ENCODE results near the gene ESYT1.
A peak's percentile ranks its signal among the peaks of the same experiment; 100 is the strongest.
"Not testable (repeated sequence)": the region's sequence is repeated elsewhere in the genome, so short reads cannot be mapped to it uniquely, and the experiment has no call there.

ESYT1 gene

DNA sequence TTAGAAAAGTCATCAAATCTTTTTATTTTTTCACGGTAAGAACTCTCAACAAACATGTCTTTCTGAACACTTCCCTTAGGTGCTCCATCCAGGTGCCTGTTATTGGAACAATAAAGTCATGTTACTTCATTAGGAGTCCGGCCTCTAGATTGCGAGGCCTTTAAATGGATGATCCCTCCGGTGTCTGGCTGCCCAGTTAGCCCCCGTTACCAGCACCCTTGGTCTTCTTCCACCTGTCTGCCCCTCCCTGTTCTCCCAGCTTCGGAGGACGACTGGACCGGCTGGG, 24.3 kb upstream of the ESYT1 start:
- DNase-seq, result no peak

DNA sequence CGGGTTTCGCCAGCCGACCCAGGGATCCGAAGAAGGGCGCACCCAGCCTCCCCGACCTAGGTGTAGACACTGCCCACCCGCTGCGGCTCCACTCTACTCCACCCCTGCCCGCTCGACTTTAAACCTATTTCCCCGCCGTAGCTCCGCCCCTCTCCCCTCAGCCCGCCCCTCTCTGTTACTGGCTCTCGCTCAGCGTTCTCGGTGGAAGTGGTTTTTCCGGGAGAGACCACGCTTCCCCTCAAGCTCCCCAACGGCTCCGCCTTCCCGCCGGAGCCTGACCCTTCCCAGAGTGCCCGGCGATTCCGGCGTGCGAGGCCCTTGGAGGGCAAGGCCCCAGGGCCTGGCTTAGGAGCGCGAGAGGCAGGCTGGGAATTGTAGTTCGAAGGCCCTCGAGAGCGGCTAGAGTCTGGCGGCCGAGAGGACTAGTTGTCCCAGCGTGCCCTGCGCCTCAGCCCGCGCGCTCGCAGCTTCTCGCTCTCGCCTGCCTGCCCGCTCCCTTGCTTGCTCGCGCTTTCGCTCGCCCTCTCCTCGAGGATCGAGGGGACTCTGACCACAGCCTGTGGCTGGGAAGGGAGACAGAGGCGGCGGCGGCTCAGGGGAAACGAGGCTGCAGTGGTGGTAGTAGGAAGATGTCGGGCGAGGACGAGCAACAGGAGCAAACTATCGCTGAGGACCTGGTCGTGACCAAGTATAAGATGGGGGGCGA, 23.8 kb upstream of the ESYT1 start, which contains the start of gene PA2G4:
Gene PA2G4, plus strand, starts transcription at position 451 of the 706 bp plus-strand sequence. Its CDS starts 179 bp downstream, at position 630.
- peak; percentile 98 for DNase-seq

DNA sequence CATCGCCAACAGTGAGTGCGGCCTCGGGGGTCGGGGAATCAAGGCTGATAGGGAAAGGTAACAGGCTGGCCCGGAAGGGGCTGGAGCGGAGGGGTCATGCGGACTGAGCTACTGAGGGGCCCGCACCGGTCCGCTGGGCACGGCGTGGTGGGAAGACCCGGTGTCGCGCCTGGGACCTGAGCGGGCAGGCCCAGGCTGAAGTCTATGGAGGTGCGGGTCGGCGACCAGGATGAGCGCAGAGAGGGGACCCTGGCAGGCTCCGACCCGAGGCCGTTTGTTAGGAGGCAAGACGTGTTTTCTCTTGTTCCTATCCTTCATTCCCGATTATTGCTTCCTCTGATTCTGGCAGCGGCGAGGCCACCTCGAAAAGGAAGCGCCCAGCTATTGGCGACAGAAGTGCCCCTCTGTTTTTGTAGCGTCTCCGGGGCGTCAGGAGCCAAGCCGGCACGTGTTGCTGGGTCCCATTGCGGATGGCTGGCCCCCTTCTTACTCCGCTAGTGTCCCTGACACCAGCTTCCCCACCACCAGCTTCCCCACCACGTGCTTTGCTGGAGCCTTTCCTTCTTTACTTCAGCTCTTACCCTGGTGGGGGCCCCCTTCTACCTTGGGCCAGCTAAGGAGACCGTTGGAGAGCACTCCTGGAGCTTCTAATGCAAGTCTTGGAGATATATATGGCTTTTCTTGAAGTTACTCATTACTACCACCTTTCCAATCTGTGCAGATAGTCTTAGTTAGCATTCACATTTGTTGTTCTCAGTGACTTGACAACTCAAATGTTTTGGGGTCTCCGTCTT, 23.1 kb upstream of the ESYT1 start:
- DNase-seq, result no peak

DNA sequence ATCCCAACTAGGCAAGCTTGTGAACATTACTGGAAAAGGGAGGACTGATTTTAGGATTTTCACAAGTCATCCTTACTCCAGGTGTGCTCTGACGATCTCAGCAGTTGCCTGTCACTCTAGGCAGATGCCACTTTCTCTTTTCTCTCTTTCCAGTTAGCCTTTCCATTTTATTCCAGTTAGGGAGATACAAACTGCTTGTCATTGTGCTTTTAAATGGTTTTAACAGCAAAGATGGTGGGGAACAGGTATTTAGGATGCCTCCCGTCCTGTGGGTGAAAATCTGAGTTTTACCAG, 22.5 kb upstream of the ESYT1 start:
- DNase-seq, result no peak

DNA sequence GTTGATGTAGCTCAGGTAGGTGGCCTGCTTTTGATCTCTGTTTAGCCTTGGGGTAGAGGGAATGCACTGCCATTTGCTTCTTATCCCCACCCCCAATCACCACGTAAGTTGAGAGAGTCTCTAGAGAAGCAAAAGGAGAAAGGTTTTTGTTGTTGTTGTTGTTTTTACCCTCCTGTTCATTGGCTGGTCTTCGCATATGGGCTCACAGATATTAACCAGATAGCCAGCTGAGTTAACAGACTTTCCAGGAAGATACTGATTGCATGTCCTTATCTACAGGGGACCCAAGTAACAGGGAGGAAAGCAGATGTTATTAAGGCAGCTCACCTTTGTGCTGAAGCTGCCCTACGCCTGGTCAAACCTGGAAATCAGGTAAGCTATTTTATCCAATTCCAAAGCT, 20.8 kb upstream of the ESYT1 start:
- no peak for DNase-seq

DNA sequence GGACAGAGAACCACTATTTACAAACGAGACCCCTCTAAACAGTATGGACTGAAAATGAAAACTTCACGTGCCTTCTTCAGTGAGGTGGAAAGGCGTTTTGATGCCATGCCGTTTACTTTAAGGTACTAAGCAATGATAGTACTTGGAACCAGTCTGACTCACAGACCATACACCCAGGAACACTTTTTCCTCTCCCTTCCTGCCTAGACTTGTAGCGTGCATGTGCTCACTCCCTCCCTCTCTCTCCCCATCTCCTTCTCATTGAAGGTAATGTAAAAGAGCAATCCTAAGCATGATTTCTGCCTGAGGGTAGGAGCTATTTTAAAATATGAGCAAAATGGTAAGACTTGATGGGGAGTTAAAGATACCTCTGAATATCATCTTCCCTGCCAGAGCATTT, 17.5 kb upstream of the ESYT1 start:
- no peak for DNase-seq

DNA sequence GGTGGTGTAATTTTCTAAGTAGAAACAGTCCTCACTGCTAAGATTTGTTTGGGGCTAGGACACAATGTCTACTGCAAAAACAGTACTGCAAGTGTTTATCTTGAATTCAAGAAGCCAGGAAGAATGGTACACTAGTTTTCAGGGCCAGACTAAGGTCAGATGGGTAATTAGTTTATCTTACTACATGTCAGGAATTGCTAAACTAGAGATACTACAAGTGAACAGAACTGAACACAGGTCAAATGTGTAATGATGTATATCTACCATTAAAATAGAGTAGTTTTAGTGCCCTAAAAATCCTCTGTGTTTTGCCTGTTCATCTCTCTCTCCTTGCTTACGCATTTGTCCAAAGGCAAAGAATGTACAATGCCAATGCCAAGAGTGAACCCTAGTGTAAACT, 14.0 kb upstream of the ESYT1 start:
- DNase-seq, result no peak

DNA sequence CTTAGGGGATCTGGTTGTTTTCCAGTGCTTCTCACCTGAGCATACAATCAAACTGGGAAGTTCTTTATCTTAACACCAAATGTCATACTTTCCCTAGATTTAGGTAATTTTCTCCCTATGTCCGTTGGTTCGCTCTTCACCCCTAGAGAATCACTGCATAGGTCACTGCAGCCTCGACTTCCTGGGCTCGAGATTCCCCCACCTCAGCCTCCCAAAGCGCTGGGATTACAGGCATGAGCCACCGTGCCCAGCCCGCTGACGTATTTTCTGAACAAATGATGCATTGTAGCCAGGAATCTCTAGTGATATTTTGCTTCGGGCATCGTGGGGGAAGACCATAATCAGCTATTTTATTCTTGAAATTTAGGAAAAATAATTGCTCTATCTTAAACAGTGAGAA, 12.7 kb upstream of the ESYT1 start:
- no peak for DNase-seq

DNA sequence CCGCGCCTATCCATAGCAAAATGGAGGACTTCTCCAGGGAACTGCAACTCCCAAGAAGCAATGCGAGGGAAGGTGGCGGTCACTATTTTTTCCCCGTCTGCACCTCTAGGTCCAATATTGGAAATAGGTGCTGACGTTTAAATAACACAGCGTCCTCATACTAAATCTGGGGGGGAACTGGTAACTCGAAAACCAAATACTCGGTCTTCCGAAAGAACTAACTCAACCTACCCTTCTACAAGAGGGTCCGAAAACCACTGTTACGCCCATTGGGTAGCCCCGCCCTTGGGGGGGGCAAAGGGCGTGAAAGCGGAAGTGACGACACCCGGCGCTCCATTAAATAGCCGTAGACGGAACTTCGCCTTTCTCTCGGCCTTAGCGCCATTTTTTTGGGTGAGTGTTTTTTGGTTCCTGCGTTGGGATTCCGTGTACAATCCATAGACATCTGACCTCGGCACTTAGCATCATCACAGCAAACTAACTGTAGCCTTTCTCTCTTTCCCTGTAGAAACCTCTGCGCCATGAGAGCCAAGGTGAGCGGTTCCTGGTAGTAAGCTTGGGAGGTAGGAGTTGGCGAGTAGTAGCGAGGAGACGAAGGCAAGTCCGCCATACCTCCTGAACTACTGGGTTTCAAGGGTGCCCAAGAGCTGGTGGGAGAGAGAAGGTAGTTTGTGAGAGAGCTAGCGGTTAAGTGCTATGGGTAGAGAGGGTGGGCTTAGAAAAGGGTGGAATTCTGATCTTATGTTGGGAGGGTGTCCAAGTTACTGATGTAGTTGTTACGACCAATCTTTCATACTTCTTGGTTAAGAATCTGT, 11.6 kb upstream of the ESYT1 start, which contains the start of gene RPL41:
Gene RPL41, plus strand, starts transcription at position 367 of the 815 bp plus-strand sequence.
- DNase-seq, result peak; percentile 95

DNA sequence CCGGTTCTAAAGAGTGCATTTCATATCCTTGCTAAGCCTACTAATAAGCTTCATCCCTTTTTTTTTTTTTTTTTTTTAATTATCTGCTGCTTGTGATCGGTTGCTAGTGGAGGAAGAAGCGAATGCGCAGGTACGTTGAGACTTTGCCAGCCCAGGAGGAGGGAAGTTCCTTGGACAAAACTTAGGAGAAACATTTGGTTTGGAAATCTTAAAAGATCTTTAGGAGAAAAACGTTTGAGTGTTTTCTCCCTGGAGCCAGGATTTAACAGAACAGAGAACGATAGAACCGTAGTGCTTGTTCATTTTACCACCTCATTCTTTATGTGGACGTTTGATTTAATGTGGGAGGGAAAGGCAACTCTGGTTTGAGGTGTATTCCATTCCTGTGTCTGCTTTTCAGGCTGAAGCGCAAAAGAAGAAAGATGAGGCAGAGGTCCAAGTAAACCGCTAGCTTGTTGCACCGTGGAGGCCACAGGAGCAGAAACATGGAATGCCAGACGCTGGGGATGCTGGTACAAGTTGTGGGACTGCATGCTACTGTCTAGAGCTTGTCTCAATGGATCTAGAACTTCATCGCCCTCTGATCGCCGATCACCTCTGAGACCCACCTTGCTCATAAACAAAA, 10.9 kb upstream of the ESYT1 start:
- not testable (repeated sequence) for DNase-seq

DNA sequence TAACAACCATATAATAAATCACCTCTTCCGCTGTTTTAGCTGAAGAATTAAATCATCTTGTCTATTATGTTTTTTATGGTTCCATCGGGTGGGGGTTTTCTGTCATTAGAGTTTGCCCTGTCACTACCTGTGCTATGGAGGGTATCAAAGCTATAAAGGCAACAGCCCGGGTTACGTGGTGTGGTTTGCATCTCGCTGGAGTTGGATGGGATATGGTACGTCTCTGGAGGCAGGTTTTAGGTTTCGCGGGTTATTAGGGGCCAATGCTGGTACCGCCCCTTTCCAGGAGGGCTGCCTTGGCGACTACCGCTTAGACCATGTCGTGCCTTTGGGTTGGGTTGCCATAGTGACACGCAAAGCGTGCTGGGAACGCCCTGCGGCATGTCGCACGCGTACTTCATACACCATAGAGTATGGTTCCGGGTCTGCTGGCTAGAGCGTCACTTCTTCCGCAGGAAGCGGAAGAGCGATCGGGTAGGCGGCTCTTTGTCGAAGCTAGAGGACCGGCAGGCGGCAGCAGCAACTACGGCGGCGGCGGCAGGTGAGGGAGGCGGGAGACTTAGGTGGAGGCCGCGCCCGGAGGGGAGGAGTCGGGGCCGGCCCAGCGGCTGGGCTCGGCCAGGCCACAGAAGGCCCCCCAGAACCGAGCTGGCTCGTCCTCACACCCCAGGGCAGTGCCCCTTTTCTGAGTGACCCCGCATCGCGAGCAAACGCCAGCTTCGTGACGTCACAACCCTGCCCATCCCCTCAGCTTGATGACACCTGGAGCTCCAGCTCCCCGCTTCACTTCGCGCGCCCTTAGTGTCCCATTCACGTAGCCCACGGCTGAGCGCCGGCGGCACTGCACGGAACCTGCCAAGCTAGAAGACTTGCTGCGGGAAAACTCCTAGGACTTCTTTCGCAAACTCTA, 10.0 kb upstream of the ESYT1 start, which contains the start of gene ZC3H10:
Gene ZC3H10, plus strand, starts transcription at position 489 of the 910 bp plus-strand sequence. CDS start 2,297 bp downstream, outside the sequence.
- DNase-seq, result peak; percentile 96

DNA sequence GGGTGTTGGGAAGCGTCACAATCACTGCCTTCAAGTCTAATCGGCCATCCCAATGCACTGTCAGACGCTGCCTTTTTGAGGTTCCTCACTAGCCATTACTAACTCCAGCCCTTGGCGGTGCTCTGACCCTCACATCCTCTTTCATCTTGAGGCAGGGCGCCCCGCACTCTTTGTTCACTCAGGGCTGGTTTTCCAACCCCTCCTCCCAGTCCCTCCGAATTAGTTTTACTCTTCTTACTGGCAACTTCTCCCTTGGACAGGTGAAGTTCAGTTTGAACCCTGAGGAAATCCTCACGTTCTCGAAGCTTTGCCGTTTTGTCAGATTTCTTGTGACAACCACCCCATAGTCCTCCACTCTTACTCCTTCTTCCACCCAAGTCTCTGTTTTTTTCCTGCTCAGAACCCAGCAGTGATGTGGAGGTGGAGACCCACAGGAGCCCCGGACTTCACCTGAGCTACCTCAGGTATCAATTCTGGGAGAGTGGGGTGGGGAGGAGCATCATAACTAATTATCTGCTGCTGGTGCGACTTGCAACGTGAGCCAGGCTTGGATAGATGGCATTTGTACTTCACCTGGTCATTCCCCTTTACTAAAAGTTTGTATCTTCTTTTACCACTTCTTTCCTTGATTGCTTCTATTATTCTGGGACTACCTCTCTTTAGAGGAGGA, 9.2 kb upstream of the ESYT1 start:
- DNase-seq, result no peak

DNA sequence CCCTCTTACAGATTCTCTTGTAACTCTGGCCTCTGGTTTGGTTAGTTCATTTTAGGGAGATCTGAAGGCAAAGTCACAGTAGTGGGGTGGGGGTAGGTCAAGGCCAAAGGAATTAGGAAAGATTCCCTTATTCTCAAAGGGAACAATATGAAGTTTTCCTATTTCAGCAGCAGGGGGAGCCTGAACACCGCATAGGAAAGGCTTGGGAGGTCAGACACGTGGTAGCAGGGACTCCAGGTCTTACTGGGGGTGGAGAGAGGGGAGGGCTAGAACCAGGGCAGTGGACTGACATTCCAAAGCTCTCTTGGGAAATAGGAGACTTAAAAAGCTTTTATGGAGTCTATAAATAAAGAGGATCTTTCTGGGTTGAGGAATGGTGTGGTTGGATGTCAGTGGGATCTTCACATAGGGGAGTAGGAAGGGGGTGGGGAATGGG, 8.7 kb upstream of the ESYT1 start:
- DNase-seq, result peak; percentile 58

DNA sequence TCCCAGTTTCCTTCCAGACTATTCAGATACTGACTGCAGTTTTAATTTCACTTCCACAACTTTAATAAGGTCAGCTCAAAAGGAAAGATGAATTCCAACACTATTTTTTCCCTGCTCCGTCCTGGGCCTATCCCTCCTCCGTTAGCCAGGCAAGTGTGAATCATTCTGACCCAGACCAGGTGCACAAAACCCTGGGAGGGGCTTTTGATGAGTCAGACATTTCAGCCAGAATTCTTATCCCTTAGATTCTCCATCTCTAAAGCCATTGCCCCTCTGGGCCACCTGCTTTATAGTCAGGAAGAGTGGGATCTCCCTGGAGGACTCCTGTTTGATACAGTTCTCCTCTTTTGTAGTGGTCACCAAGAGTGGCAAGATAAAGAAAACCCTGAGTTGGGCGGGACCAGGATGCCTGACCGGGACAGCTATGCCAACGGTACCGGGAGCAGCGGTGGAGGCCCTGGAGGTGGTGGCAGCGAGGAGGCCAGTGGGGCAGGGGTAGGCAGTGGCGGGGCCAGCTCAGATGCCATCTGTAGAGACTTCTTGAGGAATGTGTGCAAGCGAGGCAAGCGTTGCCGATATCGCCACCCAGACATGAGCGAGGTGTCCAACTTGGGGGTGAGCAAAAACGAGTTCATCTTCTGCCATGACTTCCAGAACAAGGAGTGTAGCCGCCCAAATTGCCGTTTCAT, 7.8 kb upstream of the ESYT1 start:
- no peak for DNase-seq

DNA sequence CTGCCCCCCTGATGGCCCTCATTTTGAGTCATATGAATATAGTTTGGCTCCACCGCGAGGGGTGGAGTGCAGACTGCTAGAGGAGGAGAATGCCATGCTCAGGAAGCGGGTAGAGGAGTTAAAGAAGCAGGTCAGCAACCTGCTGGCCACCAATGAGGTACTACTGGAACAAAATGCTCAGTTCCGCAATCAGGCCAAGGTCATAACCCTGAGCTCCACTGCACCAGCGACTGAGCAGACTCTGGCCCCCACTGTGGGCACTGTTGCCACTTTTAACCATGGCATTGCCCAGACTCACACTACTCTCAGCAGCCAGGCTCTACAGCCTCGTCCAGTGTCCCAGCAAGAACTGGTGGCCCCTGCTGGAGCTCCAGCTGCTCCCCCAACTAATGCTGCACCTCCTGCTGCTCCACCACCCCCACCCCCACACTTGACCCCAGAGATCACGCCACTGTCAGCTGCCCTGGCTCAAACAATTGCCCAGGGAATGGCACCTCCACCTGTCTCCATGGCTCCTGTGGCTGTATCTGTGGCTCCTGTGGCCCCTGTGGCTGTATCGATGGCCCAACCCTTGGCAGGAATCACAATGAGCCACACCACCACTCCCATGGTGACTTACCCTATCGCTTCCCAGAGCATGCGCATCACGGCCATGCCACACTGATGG, 6.7 kb upstream of the ESYT1 start:
- DNase-seq, result no peak

DNA sequence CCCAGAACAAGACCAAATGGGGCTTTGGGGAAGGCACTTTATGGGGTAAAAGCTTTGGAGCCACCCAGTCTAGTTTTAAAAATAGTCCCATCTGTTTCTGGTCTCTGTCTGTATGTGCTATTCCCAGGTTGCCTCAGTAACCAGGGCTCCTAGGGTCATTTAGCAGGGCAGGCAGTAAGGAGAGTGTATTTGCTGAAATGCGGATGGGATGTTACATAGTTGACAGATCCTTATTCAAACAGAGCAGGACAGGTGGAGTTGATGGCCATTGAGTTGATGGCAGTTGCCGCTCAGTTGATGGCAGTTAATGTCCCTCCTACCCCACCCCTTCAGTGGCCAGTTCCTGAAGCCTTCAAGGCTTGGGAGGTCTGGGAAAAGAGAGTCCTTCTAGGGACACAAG, 5.4 kb upstream of the ESYT1 start:
- DNase-seq, result no peak

DNA sequence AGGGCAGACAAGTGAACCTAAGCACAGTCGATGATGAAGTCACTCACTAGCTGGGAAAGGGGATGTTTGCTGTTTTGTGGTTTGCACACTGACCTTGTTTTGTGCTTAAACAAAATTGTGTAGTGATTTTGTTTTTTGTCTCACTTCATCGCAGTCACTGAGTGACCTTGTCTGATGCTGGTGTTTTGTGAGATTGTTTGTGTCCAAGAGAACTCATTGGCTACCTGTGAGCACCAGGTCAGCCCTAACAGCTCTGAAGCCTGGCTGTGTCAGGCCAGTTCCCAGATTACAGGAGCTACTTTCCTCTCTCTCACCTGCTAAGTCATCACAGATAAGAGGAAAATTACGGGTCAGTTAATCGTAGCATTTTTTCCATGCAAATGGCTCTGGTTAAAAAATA, 3.9 kb upstream of the ESYT1 start:
- DNase-seq, result no peak

DNA sequence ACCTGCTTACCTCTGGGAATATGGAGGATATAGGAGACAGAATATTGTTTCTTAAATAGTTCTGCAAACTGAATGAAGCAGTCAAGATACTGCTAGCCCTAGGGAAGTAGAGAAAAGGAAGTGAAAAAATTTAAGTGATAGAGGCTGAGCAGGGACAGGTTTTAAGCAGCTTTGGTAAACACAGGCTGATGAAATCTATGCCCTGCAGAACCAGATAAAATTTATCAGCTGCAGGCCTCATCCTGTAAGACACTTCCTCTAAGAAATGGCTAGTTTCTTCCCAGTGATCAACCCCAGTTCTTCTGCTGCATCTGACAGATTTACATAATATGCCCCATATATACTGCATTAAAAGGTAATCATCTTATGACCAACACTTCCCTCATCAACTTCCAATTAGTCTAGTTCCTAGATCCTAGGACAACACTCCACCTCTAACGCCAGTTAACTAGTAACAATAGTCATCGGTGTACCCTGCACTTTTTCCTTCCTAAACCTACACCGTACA, 1.3 kb upstream of the ESYT1 start:
- DNase-seq, result no peak

DNA sequence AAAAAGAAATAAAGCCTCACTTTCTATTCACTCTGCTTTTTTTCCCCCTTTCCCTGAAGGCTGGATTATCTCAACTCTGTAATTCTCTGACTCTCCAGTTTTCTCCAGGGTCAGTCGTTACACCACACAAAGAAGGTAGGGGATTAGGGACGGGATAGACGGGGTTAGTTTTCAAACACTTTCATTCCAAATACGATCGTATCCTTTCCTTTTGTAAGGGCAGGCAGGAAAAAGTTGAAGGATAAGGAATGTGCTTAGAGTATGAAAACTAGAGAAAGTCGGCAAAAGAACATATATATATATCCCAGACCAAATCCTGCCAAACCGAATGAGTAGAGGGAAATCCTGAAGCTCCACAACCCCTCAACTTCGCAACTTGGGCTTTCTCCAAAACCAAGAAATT, 581 bp upstream of the ESYT1 start:
- no peak for DNase-seq

DNA sequence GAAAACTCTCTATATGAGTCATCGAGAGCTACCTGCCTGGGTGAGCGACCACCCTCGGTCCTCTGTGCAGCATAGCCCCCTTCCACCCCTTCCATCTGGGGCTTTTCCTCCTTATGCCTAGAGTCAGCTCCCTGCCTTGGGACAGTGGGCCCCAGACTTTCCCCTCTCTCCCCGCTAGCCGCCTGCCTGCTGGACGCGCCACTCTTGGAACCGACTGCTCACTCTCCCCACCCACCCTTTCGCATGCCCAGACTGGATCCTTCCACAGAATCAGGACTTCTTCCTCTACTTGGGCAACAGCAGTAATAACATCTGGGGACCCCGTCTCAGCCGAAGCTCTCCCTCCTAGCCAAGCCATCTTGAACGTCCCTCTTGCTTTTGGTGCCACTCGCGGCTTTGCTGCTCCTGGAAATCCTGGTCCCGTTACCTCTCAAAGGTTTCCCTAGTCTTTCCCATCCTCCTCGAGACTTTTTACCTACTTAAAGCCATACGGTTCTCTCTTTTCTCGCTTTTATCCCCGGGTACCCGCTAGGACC, 671 bp downstream of the ESYT1 start:
- peak; percentile 39 for DNase-seq

Data from activated gamma-delta T cell treated with Interleukin-2 at 50 U/mL for 16 hours (primary cell).